ENCODE results near the gene CCDC24. TPM values are rescaled to one million over a fixed set of nuclear protein-coding genes. Genes with fewer than 3 reads are reported as not detected.

The CCDC24 gene
- total and polyA plus RNA-seq, 2 of the 4 experiments (the other 2 are of a cell fraction) = 1.4 to 4.6 TPM

GRCh38 chr1:44025816-44026215 is 34.4 kb downstream of the CCDC24 start:
- H2BK15ac ChIP-seq (ENCODE audit: low read depth, low read length) = no peak overlapping the region
- no peak overlapping the region for H3K18ac ChIP-seq (ENCODE audit: low read depth, low read length)
- H4K5ac ChIP-seq (ENCODE audit: low read depth, low read length) = no peak overlapping the region
- no peak overlapping the region for H2AK5ac ChIP-seq (ENCODE audit: low read depth, low read length)
- H3K36me3 ChIP-seq (ENCODE audit: control insufficient read depth, insufficient read depth, low read length) = peaks cover 18% of the 10 kb centered on the region; the same call in 1 of the 2 replicates
- no CpG with 5 or more reads among the region's 3 CpGs for WGBS, 2 experiments (ENCODE audit: extremely low coverage in 2 of 2, insufficient read length in 1 of 2)
- H2AK9ac ChIP-seq (replicated peaks; ENCODE audit: low read depth, low read length, poor library complexity) = peak overlapping the region; percentile 5
- H3K4me2 ChIP-seq (ENCODE audit: low read depth, low read length) = no peak overlapping the region
- POLR2A ChIA-PET (ENCODE audit: unreplicated experiment) = no interaction called here
- no peak overlapping the region for H3K4me3 ChIP-seq (ENCODE audit: insufficient read depth, low read depth, low read length)
- no peaks in the 10 kb centered on the region for H3K27me3 ChIP-seq (ENCODE audit: control insufficient read depth, insufficient read depth, low read length)
- TF ChIP-seq RCOR1 (IDR thresholded peaks at IDR 0.05; ENCODE audit: insufficient replicate concordance, low read length) (no peak), BHLHE40 (IDR thresholded peaks at IDR 0.05; ENCODE audit: low read depth, low read length) (no peak), CTCF (conservative IDR thresholded peaks at IDR 0.05; ENCODE audit: low read depth, low read length) (no peak), SMC3 (IDR thresholded peaks at IDR 0.05; ENCODE audit: low read depth, low read length) (no peak), MXI1 (IDR thresholded peaks at IDR 0.05; ENCODE audit: borderline replicate concordance, low read depth, low read length) (no peak), ELK1 (IDR thresholded peaks at IDR 0.05; ENCODE audit: borderline replicate concordance, low read depth, low read length) (no peak), USF2 (IDR thresholded peaks at IDR 0.05; ENCODE audit: low read depth, low read length) (no peak), RAD21 (IDR thresholded peaks at IDR 0.05; ENCODE audit: low read length) (no peak), CHD1 (IDR thresholded peaks at IDR 0.05; ENCODE audit: low read depth, low read length) (no peak), CEBPB (IDR thresholded peaks at IDR 0.05; ENCODE audit: low read depth, low read length) (no peak), NFE2L2 (IDR thresholded peaks at IDR 0.05; ENCODE audit: low read depth, low read length) (no peak), FOS (IDR thresholded peaks at IDR 0.05; ENCODE audit: low read depth, low read length) (no peak), RFX5 (IDR thresholded peaks at IDR 0.05; ENCODE audit: low read depth, low read length) (no peak), MAZ (IDR thresholded peaks at IDR 0.05; ENCODE audit: borderline replicate concordance, low read depth, low read length) (no peak), POLR2A (IDR thresholded peaks at IDR 0.05; ENCODE audit: low read depth, low read length) (no peak), MAFK (IDR thresholded peaks at IDR 0.05; ENCODE audit: low read depth, low read length) (no peak)
- CTCF ChIA-PET = no interaction called here
- no peak overlapping the region for H3K27ac ChIP-seq (ENCODE audit: insufficient read depth, low read length)
- peaks cover 0 to 14% of the 10 kb centered on the region in 2 experiments; a peak in 2 of 4 replicates for H3K79me1 ChIP-seq (ENCODE audit: low read depth in 1 of 2, low read length in 2 of 2)
- H3K9me3 ChIP-seq (ENCODE audit: control insufficient read depth, insufficient read depth, low read length) = no peaks in the 10 kb centered on the region
- H2AFZ ChIP-seq (replicated peaks; ENCODE audit: low read length, poor library complexity) = no peak overlapping the region
- H3K4me1 ChIP-seq (ENCODE audit: control insufficient read depth, insufficient read depth, low read length) = peaks cover 10% of the 10 kb centered on the region
- H2BK20ac ChIP-seq (ENCODE audit: low read depth, low read length) = no peak overlapping the region
- no peaks in the 10 kb centered on the region; the same call in 1 of the 2 replicates for H4K20me1 ChIP-seq (ENCODE audit: insufficient read depth, low read length)
- intact Hi-C loops (cut with micrococcal nuclease) (no loop called here), in situ Hi-C loops (cut with MboI; ENCODE audit: low sequenced_read_pairs) (no loop called here), dilution Hi-C loops (cut with HindIII; ENCODE audit: low sequenced_read_pairs, unreplicated experiment) (no loop called here)
- H2BK120ac ChIP-seq (ENCODE audit: low read depth, low read length) = no peak overlapping the region
- H3K14ac ChIP-seq (replicated peaks; ENCODE audit: low read depth, low read length) = no peak overlapping the region
- H3K9me1 ChIP-seq (ENCODE audit: insufficient read depth, low read length) = 0 out of 2 replicates have a peak, but pooled peaks cover 12% of the 10 kb centered on the region
- H2BK5ac ChIP-seq (ENCODE audit: low read depth, low read length, poor library complexity, severe bottlenecking) = no peak overlapping the region
- H3K4ac ChIP-seq (ENCODE audit: low read depth, low read length) = no peak overlapping the region
- H3K23ac ChIP-seq (ENCODE audit: low read depth, low read length) = no peak overlapping the region
- no TSS peak for BruUV-seq (replicated peaks)
- no peak overlapping the region for H3K9ac ChIP-seq (ENCODE audit: low read depth, low read length)
- no peak for ATAC-seq (ENCODE audit: low read depth)
- H4K8ac ChIP-seq (ENCODE audit: low read depth in 2 of 2, low read length in 2 of 2) = no peak overlapping the region
- H4K91ac ChIP-seq (ENCODE audit: insufficient read depth, low read depth, low read length) = no peak overlapping the region
- no peak for DNase-seq
- H3K56ac ChIP-seq (ENCODE audit: extremely low read depth, insufficient read depth, low read length) = no peak overlapping the region
